Neural cell (in vitro differentiated cells): ENCODE measurements around the gene SIGLEC6. TPM values are rescaled to one million over a fixed set of nuclear protein-coding genes. Genes with fewer than 3 reads are reported as not detected.
"Not testable (repeated sequence)": the region's sequence is repeated elsewhere in the genome, so short reads cannot be mapped to it uniquely, and the experiment has no call there.

Experiments used
- H2AFZ ChIP-seq: fragments of 200-600, 300-800 bp; sonication (generic), shearing (Covaris generic); 2 replicates; pipeline ENCODE4 v1.6.0; 2014; ENCODE audit warnings: low read depth, mild to moderate bottlenecking, antibody characterized with exemption, low read length, moderate library complexity
- H3F3A ChIP-seq: fragments of 200-600 bp; shearing (Covaris generic); 2 replicates; pipeline ENCODE4 v1.6.1; 2016; ENCODE audit warnings: mild to moderate bottlenecking, moderate library complexity, mixed read lengths, antibody characterized with exemption, low read length; ENCODE audit not compliant: insufficient read depth, poor library complexity, severe bottlenecking
- H3K27ac ChIP-seq: fragments of 200-600, 300-800 bp; sonication (generic), shearing (Covaris generic); 2 replicates; pipeline ENCODE4 v1.5.1; 2014; ENCODE audit warnings: mild to moderate bottlenecking, low read length, moderate library complexity
- H3K27me3 ChIP-seq: fragments of 300-800, 200-600 bp; sonication (generic), shearing (Covaris generic); 2 replicates; pipeline ENCODE4 v1.6.0; 2014; ENCODE audit warnings: mild to moderate bottlenecking, low read depth, low read length, moderate library complexity; ENCODE audit not compliant: insufficient read depth
- H3K36me3 ChIP-seq: fragments of 300-800, 200-600 bp; sonication (generic), shearing (Covaris generic); 2 replicates; pipeline ENCODE4 v1.5.1; 2014; ENCODE audit warnings: mild to moderate bottlenecking, antibody characterized with exemption, low read length, moderate library complexity; ENCODE audit not compliant: insufficient read depth
- H3K4me2 ChIP-seq: fragments of 300-800, 200-600 bp; sonication (generic), shearing (Covaris generic); 2 replicates; pipeline ENCODE4 v1.6.0; 2014; ENCODE audit warnings: mild to moderate bottlenecking, low read length
- H3K4me3 ChIP-seq: fragments of 300-800, 200-600 bp; sonication (generic), shearing (Covaris generic); 2 replicates; pipeline ENCODE4 v1.5.1; 2014; ENCODE audit warnings: mild to moderate bottlenecking, low read length, moderate library complexity
- H3K79me2 ChIP-seq: fragments of 200-600 bp; shearing (Covaris generic); replicated peaks from 2 replicates; pipeline ENCODE4 v1.6.0; 2014; ENCODE audit warnings: mild to moderate bottlenecking, low read length, moderate library complexity; ENCODE audit not compliant: insufficient read depth
- H3K9ac ChIP-seq: fragments of 300-800, 200-600 bp; sonication (generic), shearing (Covaris generic); 2 replicates; pipeline ENCODE4 v1.6.1; 2016; ENCODE audit warnings: mild to moderate bottlenecking, low read length, mixed read lengths
- H3K9me2 ChIP-seq: fragments of 200-600 bp; shearing (Covaris generic); 2 replicates; pipeline ENCODE4 v1.6.1; 2016; ENCODE audit warnings: mild to moderate bottlenecking, low read length, mixed read lengths; ENCODE audit not compliant: insufficient read depth
- H3K9me3 ChIP-seq: fragments of 200-600, 300-800 bp; sonication (generic), shearing (Covaris generic); 2 replicates; pipeline ENCODE4 v1.6.1; 2016; ENCODE audit warnings: mild to moderate bottlenecking, mixed run types, low read length, moderate library complexity, mixed read lengths
- H4K20me1 ChIP-seq: fragments of 200-600 bp; shearing (Covaris generic); 2 replicates; pipeline ENCODE4 v1.6.1; 2016; ENCODE audit warnings: mild to moderate bottlenecking, mixed run types; ENCODE audit not compliant: insufficient read depth
- EP300 ChIP-seq: fragments of 450-650 bp; conservative IDR thresholded peaks from 2 replicates; pipeline ENCODE4 v1.6.1; 2014; ENCODE audit warnings: antibody characterized with exemption, mild to moderate bottlenecking, moderate library complexity; ENCODE audit not compliant: poor library complexity, severe bottlenecking
- EZH2 ChIP-seq: fragments of 200-600, 300-800 bp; shearing (Covaris generic), sonication (generic); IDR thresholded peaks from 2 replicates; pipeline ENCODE4 v1.6.1; 2014; ENCODE audit warnings: antibody characterized with exemption, low read length, borderline replicate concordance, mild to moderate bottlenecking; ENCODE audit not compliant: insufficient read depth, poor library complexity, severe bottlenecking
- POLR2AphosphoS5 ChIP-seq: IDR thresholded peaks from 2 replicates; pipeline ENCODE4 v1.6.1; 2012
- RAD21 ChIP-seq: fragments of 450-650 bp; conservative IDR thresholded peaks from 2 replicates; pipeline ENCODE4 v1.6.1; 2014; ENCODE audit warnings: antibody characterized with exemption, mild to moderate bottlenecking, moderate library complexity
- SMC3 ChIP-seq: fragments of 450-650 bp; conservative IDR thresholded peaks from 2 replicates; pipeline ENCODE4 v1.6.1; 2014; ENCODE audit warnings: antibody characterized with exemption, mild to moderate bottlenecking, moderate library complexity; ENCODE audit not compliant: poor library complexity
- TAF1 ChIP-seq: IDR thresholded peaks from 2 replicates; pipeline ENCODE4 v1.6.1; 2012; ENCODE audit warnings: low read depth
- polyA plus RNA-seq: library from polyadenylated mRNA; depleted of rRNA; stranded (reverse); fragments of >200 nt; gene quantifications from 2 replicates; pipeline ENCODE4 v1.2.3, GENCODE V29; 2014
- TF ChIP-seq, protein P1 (sequence below): fragments of 450-650 bp; IDR thresholded peaks from 2 replicates; pipeline ENCODE4 v1.5.1; 2014; ENCODE audit warnings: antibody characterized with exemption, mild to moderate bottlenecking, moderate library complexity; ENCODE audit not compliant: poor library complexity, severe bottlenecking
- TF ChIP-seq, protein P2 (sequence below): IDR thresholded peaks from 2 replicates; pipeline ENCODE4 v1.6.1; 2012; ENCODE audit warnings: borderline replicate concordance

The SIGLEC6 gene
- polyA plus RNA-seq, 1 donor from 2014 or later, result not detected

DNA sequence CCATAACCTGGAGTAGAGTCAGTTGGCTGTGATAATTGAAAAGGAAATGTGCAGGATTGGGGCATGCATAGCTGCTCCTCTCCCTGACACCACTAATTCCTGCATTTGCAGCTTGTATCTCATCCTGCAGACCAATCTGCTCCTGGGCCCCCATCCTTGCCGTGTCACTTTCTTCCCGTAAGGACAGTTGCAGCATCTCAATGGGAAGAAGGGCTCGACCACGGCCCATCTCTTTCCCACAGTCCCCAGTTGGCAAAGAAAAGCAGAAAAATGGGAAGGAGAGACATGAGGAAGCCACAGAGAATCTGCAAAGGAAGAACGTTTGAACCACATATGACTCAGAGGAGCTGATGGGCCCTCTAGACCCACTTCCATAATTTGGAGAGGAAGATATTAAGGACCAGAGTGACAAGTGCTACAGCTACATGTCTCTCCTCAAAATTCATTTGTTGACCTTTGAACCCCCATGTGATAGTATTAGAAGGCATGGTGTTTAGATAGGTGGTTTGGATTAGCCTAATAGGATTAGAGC, 28.1 kb downstream of the SIGLEC6 start:
- Histone ChIP-seq H4K20me1 (no peaks in the 10 kb centered on the region), H2AFZ (no peak overlapping the region), H3K9me3 (no peaks in the 10 kb centered on the region), H3K27ac (no peak overlapping the region), H3K9ac (no peak overlapping the region), H3K4me2 (no peak overlapping the region), H3K79me2 (no peaks in the 10 kb centered on the region), H3K36me3 (no peaks in the 10 kb centered on the region), H3K9me2 (no peaks in the 10 kb centered on the region), H3F3A (no peaks in the 10 kb centered on the region), H3K4me3 (no peak overlapping the region), H3K27me3 (no peaks in the 10 kb centered on the region)
- TF ChIP-seq, protein P1, sequence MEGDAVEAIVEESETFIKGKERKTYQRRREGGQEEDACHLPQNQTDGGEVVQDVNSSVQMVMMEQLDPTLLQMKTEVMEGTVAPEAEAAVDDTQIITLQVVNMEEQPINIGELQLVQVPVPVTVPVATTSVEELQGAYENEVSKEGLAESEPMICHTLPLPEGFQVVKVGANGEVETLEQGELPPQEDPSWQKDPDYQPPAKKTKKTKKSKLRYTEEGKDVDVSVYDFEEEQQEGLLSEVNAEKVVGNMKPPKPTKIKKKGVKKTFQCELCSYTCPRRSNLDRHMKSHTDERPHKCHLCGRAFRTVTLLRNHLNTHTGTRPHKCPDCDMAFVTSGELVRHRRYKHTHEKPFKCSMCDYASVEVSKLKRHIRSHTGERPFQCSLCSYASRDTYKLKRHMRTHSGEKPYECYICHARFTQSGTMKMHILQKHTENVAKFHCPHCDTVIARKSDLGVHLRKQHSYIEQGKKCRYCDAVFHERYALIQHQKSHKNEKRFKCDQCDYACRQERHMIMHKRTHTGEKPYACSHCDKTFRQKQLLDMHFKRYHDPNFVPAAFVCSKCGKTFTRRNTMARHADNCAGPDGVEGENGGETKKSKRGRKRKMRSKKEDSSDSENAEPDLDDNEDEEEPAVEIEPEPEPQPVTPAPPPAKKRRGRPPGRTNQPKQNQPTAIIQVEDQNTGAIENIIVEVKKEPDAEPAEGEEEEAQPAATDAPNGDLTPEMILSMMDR, result no peak
- TF ChIP-seq TAF1 (no peak), RAD21 (no peak), EP300 (no peak), SMC3 (no peak)
- TF ChIP-seq, protein P2, sequence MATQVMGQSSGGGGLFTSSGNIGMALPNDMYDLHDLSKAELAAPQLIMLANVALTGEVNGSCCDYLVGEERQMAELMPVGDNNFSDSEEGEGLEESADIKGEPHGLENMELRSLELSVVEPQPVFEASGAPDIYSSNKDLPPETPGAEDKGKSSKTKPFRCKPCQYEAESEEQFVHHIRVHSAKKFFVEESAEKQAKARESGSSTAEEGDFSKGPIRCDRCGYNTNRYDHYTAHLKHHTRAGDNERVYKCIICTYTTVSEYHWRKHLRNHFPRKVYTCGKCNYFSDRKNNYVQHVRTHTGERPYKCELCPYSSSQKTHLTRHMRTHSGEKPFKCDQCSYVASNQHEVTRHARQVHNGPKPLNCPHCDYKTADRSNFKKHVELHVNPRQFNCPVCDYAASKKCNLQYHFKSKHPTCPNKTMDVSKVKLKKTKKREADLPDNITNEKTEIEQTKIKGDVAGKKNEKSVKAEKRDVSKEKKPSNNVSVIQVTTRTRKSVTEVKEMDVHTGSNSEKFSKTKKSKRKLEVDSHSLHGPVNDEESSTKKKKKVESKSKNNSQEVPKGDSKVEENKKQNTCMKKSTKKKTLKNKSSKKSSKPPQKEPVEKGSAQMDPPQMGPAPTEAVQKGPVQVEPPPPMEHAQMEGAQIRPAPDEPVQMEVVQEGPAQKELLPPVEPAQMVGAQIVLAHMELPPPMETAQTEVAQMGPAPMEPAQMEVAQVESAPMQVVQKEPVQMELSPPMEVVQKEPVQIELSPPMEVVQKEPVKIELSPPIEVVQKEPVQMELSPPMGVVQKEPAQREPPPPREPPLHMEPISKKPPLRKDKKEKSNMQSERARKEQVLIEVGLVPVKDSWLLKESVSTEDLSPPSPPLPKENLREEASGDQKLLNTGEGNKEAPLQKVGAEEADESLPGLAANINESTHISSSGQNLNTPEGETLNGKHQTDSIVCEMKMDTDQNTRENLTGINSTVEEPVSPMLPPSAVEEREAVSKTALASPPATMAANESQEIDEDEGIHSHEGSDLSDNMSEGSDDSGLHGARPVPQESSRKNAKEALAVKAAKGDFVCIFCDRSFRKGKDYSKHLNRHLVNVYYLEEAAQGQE, result no peak

DNA sequence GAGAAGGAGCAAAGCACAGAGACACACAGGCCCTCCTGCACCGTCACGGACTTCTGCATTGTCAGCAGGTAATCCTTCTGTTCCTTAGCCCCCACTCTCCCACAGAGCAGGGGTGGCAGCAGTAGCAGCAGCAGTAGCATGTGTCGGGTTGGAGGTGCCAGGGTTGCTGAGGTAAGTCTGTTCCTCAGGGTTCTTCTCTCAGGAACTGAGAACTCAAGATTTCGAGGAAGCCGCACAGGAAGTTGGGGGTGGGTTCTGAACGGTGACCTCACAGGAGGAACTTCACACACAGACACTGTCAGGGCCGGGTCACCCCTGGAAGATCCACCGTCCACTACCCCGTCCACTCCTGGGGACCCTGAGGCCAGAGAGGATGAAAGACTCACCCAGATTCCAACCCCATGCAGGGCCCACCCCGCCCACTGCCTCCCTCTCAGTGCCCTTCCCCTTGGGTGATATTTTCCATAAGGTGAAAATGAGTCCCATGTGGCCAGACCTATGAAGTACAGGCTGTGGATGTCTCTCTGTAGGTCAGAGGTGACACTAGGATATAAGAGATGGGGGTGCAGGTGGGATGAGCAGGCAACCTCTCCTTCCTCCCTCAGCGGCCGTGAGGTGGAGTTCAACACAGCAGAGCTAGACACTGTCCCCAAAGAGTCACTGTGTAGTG, 29.7 kb downstream of the SIGLEC6 start, which contains the start of gene SIGLEC12:
SIGLEC12 (minus strand) TSS at position 207 of the 670 bp plus-strand sequence; CDS start at position 140, 67 bp downstream.
- no peak within 1 kb of the TSS for H3K4me2 ChIP-seq
- no peaks in the 10 kb centered on the region for H3K36me3 ChIP-seq
- no peaks in the 10 kb centered on the region for H4K20me1 ChIP-seq
- no peak within 1 kb of the TSS for H3K27ac ChIP-seq
- no peaks in the 10 kb centered on the region for H3F3A ChIP-seq
- TF ChIP-seq SMC3, result no peak
- TF ChIP-seq TAF1, result no peak
- TF ChIP-seq POLR2AphosphoS5, result no peak
- no peak for TF ChIP-seq EZH2
- no peak within 1 kb of the TSS for H3K4me3 ChIP-seq
- no peaks in the 10 kb centered on the region for H3K79me2 ChIP-seq
- H3K9me3 ChIP-seq, result no peaks in the 10 kb centered on the region
- H3K9me2 ChIP-seq, result no peaks in the 10 kb centered on the region
- H3K9ac ChIP-seq, result no peak within 1 kb of the TSS
- H2AFZ ChIP-seq, result no peak within 1 kb of the TSS
- H3K27me3 ChIP-seq, result no peaks in the 10 kb centered on the region

DNA sequence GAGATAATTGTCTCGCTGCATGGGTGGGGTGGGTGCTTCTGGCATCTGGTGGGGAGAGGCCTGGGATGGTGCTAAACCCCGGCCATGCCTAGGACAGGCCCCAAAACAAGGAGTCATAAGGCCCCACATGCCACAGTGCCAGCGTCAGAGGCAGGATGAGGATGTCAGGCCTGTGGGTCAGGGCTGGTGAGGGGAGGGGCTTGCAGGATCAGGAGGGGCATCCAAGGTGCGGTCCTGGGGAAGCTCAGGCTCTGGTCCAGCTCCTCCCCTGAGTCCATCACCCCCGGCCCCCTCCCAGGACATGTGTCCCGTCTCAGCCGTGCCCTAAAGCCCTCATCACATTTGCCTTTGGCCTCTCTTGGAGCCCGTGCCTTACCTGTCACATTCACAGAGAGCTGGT, 30.5 kb downstream of the SIGLEC6 start:
- not testable (repeated sequence) for H3F3A ChIP-seq, H3K36me3 ChIP-seq, H3K79me2 ChIP-seq, H3K4me2 ChIP-seq, H3K27me3 ChIP-seq, H3K27ac ChIP-seq, H3K9me3 ChIP-seq, H3K9ac ChIP-seq, H3K9me2 ChIP-seq, H2AFZ ChIP-seq, H3K4me3 ChIP-seq, H4K20me1 ChIP-seq
